HepG2 (cell line): ENCODE measurements around the gene RBM8A. TPM values are rescaled to one million over a fixed set of nuclear protein-coding genes. Genes with fewer than 3 reads are reported as not detected.

Experiments used
- ATAC-seq: fragments of 200-7000 bp; cut with Tn5 transposase; 3 replicates; pipeline ENCODE4 v1.9.1; 2020; ENCODE audit warnings: mild to moderate bottlenecking, moderate library complexity
- BruUV-seq: library from RNA; stranded (reverse); fragments of 400-500 nt; replicated peaks from 2 replicates; lab custom pipeline; 2021; lab: Mats Ljungman, UMichigan
- CTCF ChIA-PET: fragments of 300-600 bp; formaldehyde crosslinking; extraction: SDS; loops from one replicate; lab custom pipeline; 2021; ENCODE audit warnings: low total read pairs, inconsistent platforms, low intra/inter-chr PET ratio; lab: Yijun Ruan, JAX
- POLR2A ChIA-PET: fragments of 350-600 bp; sonication (Branson Sonifier 250); formaldehyde crosslinking; loops from one replicate; lab custom pipeline; 2020; ENCODE audit warnings: antibody characterized with exemption, inconsistent platforms; lab: Yijun Ruan, JAX
- DNase-seq: peaks from one replicate; pipeline ENCODE4 v3.0.0-alpha.2; 2015; ENCODE audit warnings: low spot score
- FAIRE-seq: peaks from 3 replicates; lab custom pipeline; 2011; peaks lifted over from hg19 to GRCh38; lab: Jason Lieb, UNC
- H2AFZ ChIP-seq: one replicate; pipeline ENCODE4 v1.6.1; 2011; ENCODE audit warnings: low read length, inconsistent platforms
- H3K27ac ChIP-seq: fragments of 300-600 bp; 3 replicates; pipeline ENCODE4 v1.8.0; 2011; ENCODE audit warnings: mixed run types, mild to moderate bottlenecking, mixed read lengths, low read length, inconsistent platforms; ENCODE audit not compliant: insufficient read depth; ENCODE audit errors: extremely low read length
- H3K27me3 ChIP-seq, 2 experiments: fragments of 200-600 bp in 1 of 2; 2 replicates in 1 of 2; 3 replicates in 1 of 2; pipeline versions ENCODE4 v1.6.0 to v1.8.0; 2011; ENCODE audit warnings: low read length in 2 of 2, mild to moderate bottlenecking in 2 of 2, moderate library complexity in 2 of 2, inconsistent platforms in 1 of 2; ENCODE audit not compliant: insufficient read depth in 2 of 2, control insufficient read depth in 1 of 2
- H3K36me3 ChIP-seq, 2 experiments: fragments of 200-600 bp in 1 of 2; replicated peaks in 1 of 2; 2 replicates in 1 of 2; 3 replicates in 1 of 2; pipeline versions ENCODE4 v1.5.1 to v1.8.0; 2011; ENCODE audit warnings: low read length in 2 of 2, inconsistent platforms in 1 of 2; ENCODE audit not compliant: insufficient read depth in 2 of 2, control insufficient read depth in 1 of 2
- H3K4me1 ChIP-seq: 2 replicates; pipeline ENCODE4 v1.5.1; 2012; ENCODE audit warnings: low read length, inconsistent platforms; ENCODE audit not compliant: insufficient read depth
- H3K4me2 ChIP-seq: 2 replicates; pipeline ENCODE4 v1.6.0; 2011; ENCODE audit warnings: low read depth, low read length, inconsistent platforms
- H3K4me3 ChIP-seq, 3 experiments: fragments of 200-600 bp in 1 of 3; sonication (generic), shearing (Covaris generic) in 1 of 3; replicated peaks in 1 of 3; 2 replicates each; pipeline ENCODE4 v1.5.1; 2011 to 2016; ENCODE audit warnings: low read length in 3 of 3, inconsistent platforms in 2 of 3, low read depth in 2 of 3, mild to moderate bottlenecking in 2 of 3, control low read depth in 1 of 3, mixed read lengths in 1 of 3; ENCODE audit not compliant: insufficient read depth in 1 of 3
- H3K79me2 ChIP-seq: one replicate; pipeline ENCODE4 v1.6.1; 2011; ENCODE audit warnings: low read length, inconsistent platforms; ENCODE audit not compliant: insufficient read depth
- H3K9ac ChIP-seq: 2 replicates; pipeline ENCODE4 v1.6.0; 2011; ENCODE audit warnings: mild to moderate bottlenecking, low read depth, low read length, inconsistent platforms; ENCODE audit not compliant: insufficient read depth
- H3K9me3 ChIP-seq: 2 replicates; pipeline ENCODE4 v1.5.1; 2012; ENCODE audit warnings: mild to moderate bottlenecking, low read length
- H4K20me1 ChIP-seq: 2 replicates; pipeline ENCODE4 v1.6.0; 2011; ENCODE audit warnings: inconsistent platforms, mild to moderate bottlenecking, low read length, moderate library complexity; ENCODE audit not compliant: insufficient read depth
- ARNT ChIP-seq: fragments of 450-650 bp; IDR thresholded peaks from 2 replicates; pipeline ENCODE4 v1.6.1; 2017
- E2F5 ChIP-seq: sonication (generic); formaldehyde crosslinking; conservative IDR thresholded peaks from 2 replicates; pipeline ENCODE4 v1.4.0; 2020; ENCODE audit warnings: missing genetic modification reagents
- KDM1A ChIP-seq: IDR thresholded peaks from 2 replicates; pipeline ENCODE4 v1.6.1; 2016; ENCODE audit warnings: missing compliant biosample characterization
- MXD1 ChIP-seq: sonication (generic); formaldehyde crosslinking; IDR thresholded peaks from 2 replicates; pipeline ENCODE4 v1.4.0; 2020; ENCODE audit warnings: mild to moderate bottlenecking, missing genetic modification reagents
- POGZ ChIP-seq: sonication (generic); formaldehyde crosslinking; IDR thresholded peaks from 2 replicates; pipeline ENCODE4 v1.4.0; 2020; ENCODE audit warnings: mild to moderate bottlenecking, missing genetic modification reagents
- RCOR2 ChIP-seq: IDR thresholded peaks from 2 replicates; pipeline ENCODE4 v1.6.1; 2016; ENCODE audit warnings: missing biosample characterization, missing genetic modification reagents
- TFAP4 ChIP-seq: sonication (generic); IDR thresholded peaks from 2 replicates; pipeline ENCODE4 v1.6.1; 2016; ENCODE audit warnings: low read depth, borderline replicate concordance
- ZFP90 ChIP-seq: sonication (generic); formaldehyde crosslinking; IDR thresholded peaks from 2 replicates; pipeline ENCODE4 v1.8.0; 2022; ENCODE audit warnings: missing genetic modification reagents, mild to moderate bottlenecking, inconsistent platforms, borderline replicate concordance
- ZNF282 ChIP-seq: fragments of 450-650 bp; IDR thresholded peaks from 2 replicates; pipeline ENCODE4 v1.6.1; 2018; ENCODE audit not compliant: partially characterized antibody
- ZNF644 ChIP-seq: IDR thresholded peaks from 2 replicates; pipeline ENCODE4 v1.6.1; 2016; ENCODE audit warnings: low read depth
- ZNF678 ChIP-seq: sonication (generic); formaldehyde crosslinking; IDR thresholded peaks from 2 replicates; pipeline ENCODE4 v1.4.0; 2020; ENCODE audit warnings: mild to moderate bottlenecking, missing genetic modification reagents
- WGBS: methylation state at CpG from one replicate; pipeline ENCODE4 v1.1.6; 2017; ENCODE audit warnings: low lambda C conversion rate; 5-methylcytosine and 5-hydroxymethylcytosine counted together
- in situ Hi-C: cut with HindIII; loops from 2 replicates; pipeline ENCODE4 v1.10.0; 2017; ENCODE audit warnings: low pct_unique_long_range_greater_than_20kb; ENCODE audit not compliant: extremely low pct_ligation_motif_present
- intact Hi-C: fragments of 100-400 bp; cut with micrococcal nuclease; formaldehyde crosslinking; loops from one replicate; pipeline ENCODE4 v1.10.0; 2022; ENCODE audit not compliant: unreplicated experiment
- polyA plus RNA-seq, 8 experiments: library from polyadenylated mRNA; depleted of rRNA in 3 of 8; stranded (reverse) in 7 of 8; unstranded in 1 of 8; fragments of >200 nt; fragmentation: Illumina TruSeq in 4 of 8; extraction: Trizol in 4 of 8; gene quantifications; 2 replicates each; pipeline versions ENCODE4 v1.2.1 to v1.2.3, GENCODE V29; 2011 to 2016; ENCODE audit warnings: low read depth in 4 of 8, missing spikeins in 1 of 8, mixed read lengths in 1 of 8; ENCODE audit not compliant: insufficient read depth in 1 of 8
- total RNA-seq, 5 experiments: library from RNA; depleted of rRNA; stranded (reverse); fragments of >200 nt; fragmentation: Illumina TruSeq; extraction: Trizol; gene quantifications; 2 replicates each; pipeline ENCODE4 v1.2.3, GENCODE V29; 2016; ENCODE audit warnings: low read depth in 1 of 5
- TF ChIP-seq, protein P1 (sequence below): sonication (generic); formaldehyde crosslinking; conservative IDR thresholded peaks from 2 replicates; pipeline ENCODE4 v1.8.0; 2022; ENCODE audit warnings: missing genetic modification reagents
- TF ChIP-seq, protein P2 (sequence below): sonication (generic); formaldehyde crosslinking; IDR thresholded peaks from 2 replicates; pipeline ENCODE4 v1.5.0; 2020; ENCODE audit warnings: mild to moderate bottlenecking, missing genetic modification reagents, moderate library complexity

RBM8A gene
- total and polyA plus RNA-seq, 2 of the 13 experiments (the other 11 are each of a cell fraction or from before 2014, with no cell fraction given), result 106 to 162 TPM

- no peaks in the 10 kb centered on the region for H3K27me3 ChIP-seq
- TF ChIP-seq MXD1 (CRISPR knock-in tag), result no peak
- TF ChIP-seq RCOR2, result no peak
- TF ChIP-seq POGZ, result no peak
- TF ChIP-seq ZNF678 (CRISPR knock-in tag), result no peak
- TF ChIP-seq, protein P1, sequence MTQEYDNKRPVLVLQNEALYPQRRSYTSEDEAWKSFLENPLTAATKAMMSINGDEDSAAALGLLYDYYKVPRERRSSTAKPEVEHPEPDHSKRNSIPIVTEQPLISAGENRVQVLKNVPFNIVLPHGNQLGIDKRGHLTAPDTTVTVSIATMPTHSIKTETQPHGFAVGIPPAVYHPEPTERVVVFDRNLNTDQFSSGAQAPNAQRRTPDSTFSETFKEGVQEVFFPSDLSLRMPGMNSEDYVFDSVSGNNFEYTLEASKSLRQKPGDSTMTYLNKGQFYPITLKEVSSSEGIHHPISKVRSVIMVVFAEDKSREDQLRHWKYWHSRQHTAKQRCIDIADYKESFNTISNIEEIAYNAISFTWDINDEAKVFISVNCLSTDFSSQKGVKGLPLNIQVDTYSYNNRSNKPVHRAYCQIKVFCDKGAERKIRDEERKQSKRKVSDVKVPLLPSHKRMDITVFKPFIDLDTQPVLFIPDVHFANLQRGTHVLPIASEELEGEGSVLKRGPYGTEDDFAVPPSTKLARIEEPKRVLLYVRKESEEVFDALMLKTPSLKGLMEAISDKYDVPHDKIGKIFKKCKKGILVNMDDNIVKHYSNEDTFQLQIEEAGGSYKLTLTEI (CRISPR knock-in tag), result no peak
- TF ChIP-seq, protein P2, sequence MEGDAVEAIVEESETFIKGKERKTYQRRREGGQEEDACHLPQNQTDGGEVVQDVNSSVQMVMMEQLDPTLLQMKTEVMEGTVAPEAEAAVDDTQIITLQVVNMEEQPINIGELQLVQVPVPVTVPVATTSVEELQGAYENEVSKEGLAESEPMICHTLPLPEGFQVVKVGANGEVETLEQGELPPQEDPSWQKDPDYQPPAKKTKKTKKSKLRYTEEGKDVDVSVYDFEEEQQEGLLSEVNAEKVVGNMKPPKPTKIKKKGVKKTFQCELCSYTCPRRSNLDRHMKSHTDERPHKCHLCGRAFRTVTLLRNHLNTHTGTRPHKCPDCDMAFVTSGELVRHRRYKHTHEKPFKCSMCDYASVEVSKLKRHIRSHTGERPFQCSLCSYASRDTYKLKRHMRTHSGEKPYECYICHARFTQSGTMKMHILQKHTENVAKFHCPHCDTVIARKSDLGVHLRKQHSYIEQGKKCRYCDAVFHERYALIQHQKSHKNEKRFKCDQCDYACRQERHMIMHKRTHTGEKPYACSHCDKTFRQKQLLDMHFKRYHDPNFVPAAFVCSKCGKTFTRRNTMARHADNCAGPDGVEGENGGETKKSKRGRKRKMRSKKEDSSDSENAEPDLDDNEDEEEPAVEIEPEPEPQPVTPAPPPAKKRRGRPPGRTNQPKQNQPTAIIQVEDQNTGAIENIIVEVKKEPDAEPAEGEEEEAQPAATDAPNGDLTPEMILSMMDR (CRISPR knock-in tag), result no peak
- TF ChIP-seq E2F5 (CRISPR knock-in tag), result no peak
- no peak for TF ChIP-seq KDM1A
- no peak for TF ChIP-seq ZNF644 (CRISPR knock-in tag)
- no peak for TF ChIP-seq ZFP90 (CRISPR knock-in tag)
- TF ChIP-seq TFAP4, result no peak
- TF ChIP-seq ZNF282, result no peak
- no peak for TF ChIP-seq ARNT
- intact Hi-C loops, result no loop called here
- POLR2A ChIA-PET, result no interaction called here
- no peak overlapping the region for H3K27ac ChIP-seq
- in situ Hi-C loops, result no loop called here
- H3K9me3 ChIP-seq, result no peaks in the 10 kb centered on the region
- H4K20me1 ChIP-seq, result no peaks in the 10 kb centered on the region
- H2AFZ ChIP-seq, result no peak overlapping the region
- no peak overlapping the region for H3K9ac ChIP-seq
- FAIRE-seq (no peak), ATAC-seq (no peak), DNase-seq (no peak)
- H3K4me3 ChIP-seq, result no peak overlapping the region
- H3K36me3 ChIP-seq, result peaks cover 4 to 10% of the 10 kb centered on the region in 2 experiments; a peak in 4 of 5 replicates
- no peak overlapping the region for H3K4me2 ChIP-seq
- CTCF ChIA-PET, result no interaction called here
- BruUV-seq, result no TSS peak
- H3K4me1 ChIP-seq, result peaks cover 6% of the 10 kb centered on the region
- H3K79me2 ChIP-seq, result no peaks in the 10 kb centered on the region
- WGBS, result 89% methylated on average over 4 of the region's 4 CpGs
These were observed 20.3 kb upstream of the RBM8A start for GRCh38 chr1:145947551-145947950.
